CD4-positive, alpha-beta T cell treated with Interferon alpha-2 for 1 hour (primary cell): ENCODE data around the gene CD101.

Experiments used
- DNase-seq, 2 donors: peaks; one replicate each; pipeline ENCODE4 v3.0.0-alpha.2; 2020 to 2022

Gene CD101

GRCh38 chr1:117059334-117059677, 57.7 kb downstream of the CD101 start:
- peak; percentile 67 to 79 for DNase-seq

- peak; percentile 97 to 99 for DNase-seq
Observed at GRCh38 chr1:117059678-117060440, 58.3 kb downstream of the CD101 start, which contains the start of gene TTF2. Gene TTF2 (plus strand): TSS chr1:117060326. CDS start chr1:117060347, 21 bp downstream.

- peak; percentile 24 to 72 for DNase-seq
Observed at GRCh38 chr1:117060441-117061317, 59.1 kb downstream of the CD101 start.

DNA sequence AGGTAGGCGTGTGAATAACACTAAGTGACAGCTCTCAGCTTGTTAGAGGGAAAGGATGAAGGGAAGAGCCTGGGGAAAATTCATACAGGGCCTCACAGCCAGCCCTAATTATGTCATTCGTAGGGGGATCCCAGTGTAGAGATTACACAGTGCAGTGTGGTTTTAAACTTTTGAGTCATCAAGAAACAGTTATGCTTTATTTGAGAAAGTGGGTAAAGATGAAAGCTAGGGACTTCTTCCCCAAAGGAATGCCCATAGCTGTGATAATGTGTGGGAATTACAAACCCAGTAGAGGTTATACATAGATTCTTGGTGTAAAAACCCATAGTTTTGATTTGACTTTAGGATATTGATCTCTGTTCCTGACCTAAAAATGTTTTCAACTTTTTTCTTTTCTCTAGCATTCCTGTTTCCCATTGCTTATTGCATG, 60.4 kb downstream of the CD101 start:
- peak in 1 of 2 donors; percentile 45 for DNase-seq

- DNase-seq = no peak
Observed at GRCh38 chr1:117066367-117066766, 64.8 kb downstream of the CD101 start.

- DNase-seq = peak; percentile 47 to 58
Observed at GRCh38 chr1:117067533-117068370, 66.2 kb downstream of the CD101 start.

DNA sequence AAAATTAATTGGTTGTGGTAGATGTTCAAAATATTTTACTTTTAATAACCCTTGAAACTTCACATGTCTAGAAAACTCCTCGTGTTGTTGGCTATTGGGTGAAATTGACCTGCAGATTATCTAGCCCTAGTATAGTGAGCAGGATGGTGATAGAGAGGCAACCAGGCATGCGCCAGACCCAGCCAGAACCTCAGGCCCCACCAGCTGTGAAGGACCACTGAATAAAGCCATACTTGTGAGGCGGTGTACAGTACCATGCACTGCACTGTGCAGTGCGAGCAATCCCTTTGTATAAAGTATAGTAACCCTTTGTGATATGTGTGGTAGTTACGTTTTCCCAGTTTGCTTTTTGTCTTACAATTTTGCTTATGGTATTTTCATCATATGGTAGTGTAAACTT, 67.0 kb downstream of the CD101 start:
- DNase-seq = no peak

DNA sequence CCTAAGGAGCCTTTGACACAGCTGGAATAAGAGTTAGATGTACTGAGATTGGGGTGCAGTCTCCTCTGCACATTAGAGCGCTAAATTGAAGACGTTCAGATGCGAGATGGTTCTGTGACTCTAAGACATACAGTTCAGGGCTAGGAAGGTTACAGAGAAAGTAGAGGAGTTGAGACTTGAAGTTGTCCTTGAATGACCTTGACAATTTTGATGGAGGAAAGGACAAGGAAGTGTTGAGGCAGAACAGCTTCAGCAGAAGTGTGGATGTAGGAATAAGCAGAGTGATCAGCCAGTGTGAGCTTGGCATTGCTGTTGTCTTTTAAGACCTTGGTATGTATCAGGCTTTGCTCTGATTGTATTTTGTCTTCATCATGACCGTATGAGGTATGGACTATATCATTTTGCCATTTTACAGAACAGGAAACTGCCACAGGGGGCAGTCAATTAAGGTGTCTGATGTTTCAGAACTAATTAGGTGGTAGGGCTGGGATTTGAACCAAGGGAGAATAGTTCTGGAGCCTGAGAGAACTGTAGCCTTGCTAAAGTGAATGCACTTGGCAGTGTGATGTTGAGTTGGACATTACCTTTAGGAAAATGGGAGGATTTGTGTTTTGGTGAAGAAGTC, 67.8 kb downstream of the CD101 start:
- DNase-seq = no peak

DNA sequence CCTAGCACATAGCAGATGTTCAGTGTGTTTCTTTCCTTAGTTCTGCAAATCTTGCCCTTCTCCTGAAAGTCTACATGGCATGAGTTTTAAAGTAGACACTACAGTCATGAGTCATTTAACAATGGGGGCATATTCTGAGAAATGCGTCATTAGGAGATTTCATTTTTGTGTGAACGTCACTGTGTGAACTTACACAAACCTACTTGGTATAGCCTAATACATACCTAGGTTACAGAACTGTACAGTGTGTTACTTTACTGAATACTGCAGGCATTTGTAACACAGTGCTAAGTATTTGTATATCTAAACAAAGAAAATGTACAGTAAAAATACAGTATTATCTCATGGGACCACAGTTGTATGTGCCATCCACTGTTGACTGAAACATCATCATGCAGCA, 68.6 kb downstream of the CD101 start:
- DNase-seq = no peak

- no peak for DNase-seq
Observed at GRCh38 chr1:117076648-117077047, 75.1 kb downstream of the CD101 start.

DNA sequence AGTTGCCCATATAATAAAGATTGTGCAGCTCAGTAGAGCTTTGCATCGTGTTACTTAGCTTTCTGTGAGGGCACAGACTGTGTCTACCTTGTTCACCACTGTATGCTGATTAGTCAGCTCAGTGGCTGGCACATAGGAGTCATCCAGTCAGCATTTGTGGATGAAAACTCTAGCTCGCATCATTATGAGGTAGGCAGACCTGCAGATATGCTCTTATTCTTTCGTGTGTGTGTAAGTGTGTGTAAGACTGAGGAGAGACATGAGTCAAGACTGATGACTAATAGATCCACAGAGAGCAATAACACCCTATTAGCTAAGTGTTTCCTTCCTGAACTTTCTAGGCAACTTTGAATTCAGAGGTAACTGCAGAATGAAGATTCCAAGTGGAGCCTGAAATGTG, 75.7 kb downstream of the CD101 start:
- DNase-seq = no peak

GRCh38 chr1:117079737-117080136, 78.2 kb downstream of the CD101 start:
- DNase-seq = no peak

- DNase-seq = no peak
Observed at GRCh38 chr1:117084231-117084630, 82.7 kb downstream of the CD101 start.
